DOHH2 (cell line): Measurements from ENCODE around the gene TMEM39A.

ENCODE experiments used
- H3F3A ChIP-seq: fragments of 200-600 bp; sonication (generic), shearing (Covaris generic); 2 replicates; pipeline ENCODE4 v1.6.0; 2016; ENCODE audit warnings: antibody characterized with exemption, mild to moderate bottlenecking; ENCODE audit not compliant: control insufficient read depth, insufficient read depth
- H3K27ac ChIP-seq: fragments of 200-600 bp; sonication (generic); 2 replicates; pipeline ENCODE4 v1.5.1; 2014; ENCODE audit warnings: low read depth, mild to moderate bottlenecking, low read length, moderate library complexity
- H3K27me3 ChIP-seq: fragments of 200-600 bp; sonication (generic); 2 replicates; pipeline ENCODE4 v1.6.1; 2014; ENCODE audit warnings: mild to moderate bottlenecking, low read length, mixed read lengths; ENCODE audit not compliant: control insufficient read depth
- H3K36me3 ChIP-seq: fragments of 200-600 bp; sonication (generic); 2 replicates; pipeline ENCODE4 v1.6.1; 2014; ENCODE audit warnings: mild to moderate bottlenecking, low read length, moderate library complexity, mixed read lengths; ENCODE audit not compliant: control insufficient read depth
- H3K4me1 ChIP-seq: fragments of 200-600 bp; sonication (generic); 2 replicates; pipeline ENCODE4 v1.6.1; 2014; ENCODE audit warnings: mild to moderate bottlenecking, low read length, mixed read lengths; ENCODE audit not compliant: control insufficient read depth
- H3K4me2 ChIP-seq: fragments of 200-600 bp; sonication (generic); 2 replicates; pipeline ENCODE4 v1.6.0; 2014; ENCODE audit warnings: mild to moderate bottlenecking, low read length, moderate library complexity
- H3K4me3 ChIP-seq: fragments of 200-600 bp; sonication (generic); 2 replicates; pipeline ENCODE4 v1.5.1; 2014; ENCODE audit warnings: mild to moderate bottlenecking, low read length, mixed read lengths
- H3K79me2 ChIP-seq: fragments of 200-600 bp; sonication (generic); 2 replicates; pipeline ENCODE4 v1.6.1; 2014; ENCODE audit warnings: mild to moderate bottlenecking, low read length, mixed read lengths; ENCODE audit not compliant: control insufficient read depth
- H3K9me2 ChIP-seq: fragments of 200-600 bp; sonication (generic); replicated peaks from 2 replicates; pipeline ENCODE4 v1.6.1; 2014; ENCODE audit warnings: mild to moderate bottlenecking, low read length, mixed read lengths; ENCODE audit not compliant: control insufficient read depth
- H3K9me3 ChIP-seq: fragments of 200-600 bp; sonication (generic); 2 replicates; pipeline ENCODE4 v1.6.1; 2014; ENCODE audit warnings: antibody characterized with exemption, low read length, mixed read lengths; ENCODE audit not compliant: control insufficient read depth, insufficient read depth
- H4K20me1 ChIP-seq: fragments of 200-600 bp; sonication (generic); 2 replicates; pipeline ENCODE4 v1.6.0; 2014; ENCODE audit warnings: low read depth, mild to moderate bottlenecking, antibody characterized with exemption, low read length, moderate library complexity; ENCODE audit not compliant: control insufficient read depth, insufficient read depth
- CTCF ChIP-seq: fragments of 200-600 bp; sonication (generic); IDR thresholded peaks from one replicate; pipeline ENCODE4 v1.5.1; 2014; ENCODE audit warnings: antibody characterized with exemption, mild to moderate bottlenecking, low read depth, low read length; ENCODE audit not compliant: poor library complexity, severe bottlenecking
- EZH2phosphoT487 ChIP-seq: fragments of 200-600 bp; sonication (generic); IDR thresholded peaks from 2 replicates; pipeline ENCODE4 v1.6.1; 2017; ENCODE audit warnings: borderline replicate concordance, mild to moderate bottlenecking, antibody characterized with exemption, low read length, moderate library complexity, mixed read lengths

TMEM39A gene

GRCh38 chr3:119418641-119419040, 44.8 kb downstream of the TMEM39A start:
- TF ChIP-seq EZH2phosphoT487 (no peak), CTCF (no peak)
- no peaks in the 10 kb centered on the region for H3K4me1 ChIP-seq
- H3K4me3 ChIP-seq = no peak overlapping the region
- no peaks in the 10 kb centered on the region for H3F3A ChIP-seq
- no peaks in the 10 kb centered on the region for H3K9me3 ChIP-seq
- H3K36me3 ChIP-seq = no peaks in the 10 kb centered on the region
- H3K4me2 ChIP-seq = no peak overlapping the region
- H3K27ac ChIP-seq = no peak overlapping the region
- no peaks in the 10 kb centered on the region for H3K27me3 ChIP-seq
- H3K9me2 ChIP-seq = no peaks in the 10 kb centered on the region
- H3K79me2 ChIP-seq = no peaks in the 10 kb centered on the region
- H4K20me1 ChIP-seq = no peaks in the 10 kb centered on the region

DNA sequence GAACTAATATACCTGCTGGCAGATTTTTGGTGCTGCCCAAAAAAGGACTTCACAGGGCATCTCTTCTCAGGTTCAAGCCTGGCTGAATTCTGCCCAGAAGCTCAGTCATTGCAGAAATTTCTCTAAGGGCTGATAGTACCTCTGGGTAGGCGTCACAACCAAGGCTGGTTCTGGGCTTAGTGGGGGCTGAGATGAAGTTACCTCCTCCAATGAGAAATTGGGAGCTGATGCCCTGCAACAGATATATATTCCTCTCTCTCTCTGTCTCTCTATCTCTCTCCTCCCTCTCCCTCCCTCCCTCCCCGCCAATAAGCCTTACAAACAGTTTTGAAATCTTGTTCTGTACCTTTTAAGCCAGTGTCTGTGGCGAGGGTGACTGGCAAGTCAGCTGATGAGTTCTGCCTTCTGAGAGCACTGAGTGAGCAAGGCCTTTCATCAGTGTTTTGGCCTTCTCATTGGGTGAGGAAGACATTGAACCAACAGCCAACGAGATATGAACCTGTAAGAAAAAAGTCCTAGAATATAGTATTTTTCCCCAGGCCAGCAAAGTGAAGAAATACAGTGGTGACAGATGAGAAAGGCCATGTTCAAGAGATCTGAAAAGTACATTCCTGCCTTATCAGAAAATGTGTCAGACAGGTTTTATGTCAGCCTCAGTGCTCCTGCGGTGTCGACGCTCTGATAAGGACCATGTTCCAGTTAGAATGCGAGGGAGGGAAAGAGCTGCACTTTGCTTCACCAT, 45.5 kb downstream of the TMEM39A start:
- TF ChIP-seq EZH2phosphoT487 (no peak), CTCF (no peak)
- H3K27me3 ChIP-seq = no peaks in the 10 kb centered on the region
- H3K9me2 ChIP-seq = no peaks in the 10 kb centered on the region
- H3K4me2 ChIP-seq = no peak overlapping the region
- H3K36me3 ChIP-seq = no peaks in the 10 kb centered on the region
- no peaks in the 10 kb centered on the region for H3F3A ChIP-seq
- no peaks in the 10 kb centered on the region for H3K4me1 ChIP-seq
- no peaks in the 10 kb centered on the region for H3K79me2 ChIP-seq
- no peak overlapping the region for H3K4me3 ChIP-seq
- no peaks in the 10 kb centered on the region for H4K20me1 ChIP-seq
- H3K27ac ChIP-seq = no peak overlapping the region
- no peaks in the 10 kb centered on the region for H3K9me3 ChIP-seq

DNA sequence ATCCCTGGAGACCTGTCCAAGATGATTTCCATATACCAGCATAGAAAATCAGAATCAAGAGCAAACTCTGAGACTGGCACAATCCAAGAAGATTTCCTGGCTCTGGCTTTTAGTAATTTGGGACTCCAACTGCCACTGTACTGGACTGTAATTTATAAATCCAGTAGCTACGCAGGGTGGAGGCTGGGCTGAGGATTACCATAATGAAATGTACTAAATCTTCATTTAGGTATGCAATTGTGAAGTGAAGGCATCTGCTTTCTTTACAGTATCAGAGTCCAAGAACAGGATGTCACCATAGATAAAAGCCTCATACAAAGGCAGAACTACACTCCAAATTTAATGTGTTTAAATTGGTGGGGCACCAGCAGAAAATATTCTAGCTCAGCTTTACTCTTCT, 46.5 kb downstream of the TMEM39A start:
- Histone ChIP-seq H3K79me2 (no peaks in the 10 kb centered on the region), H3K9me3 (no peaks in the 10 kb centered on the region), H4K20me1 (no peaks in the 10 kb centered on the region), H3K27me3 (no peaks in the 10 kb centered on the region), H3F3A (no peaks in the 10 kb centered on the region), H3K36me3 (no peaks in the 10 kb centered on the region), H3K27ac (no peak overlapping the region), H3K4me3 (no peak overlapping the region), H3K4me1 (no peaks in the 10 kb centered on the region), H3K4me2 (no peak overlapping the region), H3K9me2 (no peaks in the 10 kb centered on the region)
- TF ChIP-seq CTCF (no peak), EZH2phosphoT487 (no peak)
